Measurements from ENCODE around the gene PABPN1L. TPM values are rescaled to one million over a fixed set of nuclear protein-coding genes. Genes with fewer than 3 reads are reported as not detected.

Gene PABPN1L
- total RNA-seq, 4 donors from 2014 or later = not detected

DNA sequence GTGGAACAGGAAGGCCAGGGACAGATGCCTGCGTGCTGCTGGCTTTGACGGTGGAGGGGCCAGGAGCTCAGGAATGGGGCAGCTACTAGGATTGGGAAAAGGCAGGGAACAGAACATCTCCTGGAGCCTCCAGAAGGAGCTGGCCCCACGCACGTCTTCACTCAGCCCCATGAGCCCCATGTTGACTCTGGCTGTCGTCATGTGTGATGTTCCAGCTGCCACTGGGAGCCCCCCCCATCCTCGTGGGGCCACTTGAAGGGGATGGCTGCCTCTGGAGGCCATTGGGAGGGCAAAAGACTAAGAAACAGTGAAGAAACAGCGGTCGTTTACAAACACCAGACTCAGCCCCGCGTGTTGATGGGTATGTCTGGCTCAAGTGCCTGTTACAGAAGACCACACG is 36.2 kb downstream of the PABPN1L start:
- Histone ChIP-seq H3K9me3 (no peaks in the 10 kb centered on the region), H3K36me3 (peaks cover 22 to 63% (median 47%) of the 10 kb centered on the region in 4 donors), H3K4me1 (no peaks in the 10 kb centered on the region), H3K27me3 (no peaks in the 10 kb centered on the region), H3K4me3 (no peak overlapping the region), H3K27ac (replicated peaks in 1 of 4) (no peak overlapping the region)
- 52% methylated on average over 9 of the region's 11 CpGs for WGBS
- TF ChIP-seq POLR2A (IDR thresholded peaks at IDR 0.05; ENCODE audit: low read depth) (no peak), POLR2AphosphoS5 (IDR thresholded peaks at IDR 0.05) (no peak), EP300 (IDR thresholded peaks at IDR 0.05) (no peak)
- TF ChIP-seq, protein P1, sequence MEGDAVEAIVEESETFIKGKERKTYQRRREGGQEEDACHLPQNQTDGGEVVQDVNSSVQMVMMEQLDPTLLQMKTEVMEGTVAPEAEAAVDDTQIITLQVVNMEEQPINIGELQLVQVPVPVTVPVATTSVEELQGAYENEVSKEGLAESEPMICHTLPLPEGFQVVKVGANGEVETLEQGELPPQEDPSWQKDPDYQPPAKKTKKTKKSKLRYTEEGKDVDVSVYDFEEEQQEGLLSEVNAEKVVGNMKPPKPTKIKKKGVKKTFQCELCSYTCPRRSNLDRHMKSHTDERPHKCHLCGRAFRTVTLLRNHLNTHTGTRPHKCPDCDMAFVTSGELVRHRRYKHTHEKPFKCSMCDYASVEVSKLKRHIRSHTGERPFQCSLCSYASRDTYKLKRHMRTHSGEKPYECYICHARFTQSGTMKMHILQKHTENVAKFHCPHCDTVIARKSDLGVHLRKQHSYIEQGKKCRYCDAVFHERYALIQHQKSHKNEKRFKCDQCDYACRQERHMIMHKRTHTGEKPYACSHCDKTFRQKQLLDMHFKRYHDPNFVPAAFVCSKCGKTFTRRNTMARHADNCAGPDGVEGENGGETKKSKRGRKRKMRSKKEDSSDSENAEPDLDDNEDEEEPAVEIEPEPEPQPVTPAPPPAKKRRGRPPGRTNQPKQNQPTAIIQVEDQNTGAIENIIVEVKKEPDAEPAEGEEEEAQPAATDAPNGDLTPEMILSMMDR (IDR thresholded peaks at IDR 0.05) = no peak
- no peak for DNase-seq (ENCODE audit: extremely low spot score)
- intact Hi-C loops (cut with DNase I) = no loop called here

DNA sequence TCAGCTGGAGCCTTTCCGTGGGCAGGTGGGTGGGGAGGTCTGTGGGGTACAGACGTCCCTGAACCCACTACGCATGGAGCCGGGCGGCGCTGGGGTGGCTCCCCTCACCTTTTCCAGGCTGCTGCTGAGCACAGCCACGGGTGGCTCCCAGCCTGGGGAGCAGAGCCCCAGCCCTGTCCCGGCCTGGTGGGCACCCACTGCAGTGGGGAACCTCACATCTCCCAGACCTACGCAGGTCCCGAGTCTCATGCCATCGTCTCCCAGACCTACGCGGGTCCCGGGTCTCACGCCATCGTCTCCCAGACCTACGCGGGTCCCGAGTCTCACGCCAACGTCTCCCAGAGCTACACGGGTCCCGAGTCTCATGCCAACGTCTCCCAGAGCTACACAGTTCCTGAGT is 37.7 kb downstream of the PABPN1L start:
- intact Hi-C loops (cut with DNase I) = no loop called here

DNA sequence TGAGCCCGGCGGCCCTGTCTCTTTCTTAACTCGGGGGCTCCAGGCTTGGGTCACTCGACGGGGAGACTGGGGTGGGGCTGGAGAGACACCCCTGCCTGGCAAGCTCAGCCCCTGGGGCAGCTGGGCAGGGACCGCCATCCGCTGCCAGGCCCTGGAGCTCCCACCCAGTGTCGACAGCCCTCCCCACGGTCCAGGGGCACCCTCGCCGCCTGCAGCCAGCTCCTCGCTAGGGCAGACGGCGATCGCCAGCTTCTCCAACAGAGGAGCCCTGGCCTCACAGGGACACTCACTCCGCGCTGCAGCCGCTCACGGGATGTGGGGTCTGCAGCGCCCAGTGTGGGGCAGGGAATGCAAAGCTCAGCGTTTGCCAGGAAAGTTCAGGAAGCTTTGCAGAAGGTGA is 38.7 kb downstream of the PABPN1L start:
- no peaks in the 10 kb centered on the region for H3K4me1 ChIP-seq
- H3K9me3 ChIP-seq = no peaks in the 10 kb centered on the region
- intact Hi-C loops (cut with DNase I) = no loop called here
- no peak overlapping the region for H3K27ac ChIP-seq (replicated peaks in 1 of 4)
- TF ChIP-seq POLR2A (IDR thresholded peaks at IDR 0.05; ENCODE audit: low read depth) (no peak), POLR2AphosphoS5 (IDR thresholded peaks at IDR 0.05) (no peak), EP300 (IDR thresholded peaks at IDR 0.05) (no peak)
- TF ChIP-seq, protein P1 (IDR thresholded peaks at IDR 0.05) = no peak
- peaks cover 33 to 76% (median 57%) of the 10 kb centered on the region in 4 donors for H3K36me3 ChIP-seq
- WGBS = 84% methylated on average over 15 of the region's 21 CpGs
- no peaks in the 10 kb centered on the region for H3K27me3 ChIP-seq
- no peak overlapping the region for H3K4me3 ChIP-seq
- no peak for DNase-seq (ENCODE audit: extremely low spot score)

More for the DNA sequence above, 37.7 kb downstream of the PABPN1L start:
- Histone ChIP-seq H3K36me3 (peaks cover 32 to 69% (median 51%) of the 10 kb centered on the region in 4 donors), H3K4me1 (no peaks in the 10 kb centered on the region), H3K27me3 (no peaks in the 10 kb centered on the region), H3K27ac (replicated peaks in 1 of 4) (no peak overlapping the region), H3K4me3 (no peak overlapping the region), H3K9me3 (no peaks in the 10 kb centered on the region)
- TF ChIP-seq POLR2AphosphoS5 (IDR thresholded peaks at IDR 0.05) (no peak), EP300 (IDR thresholded peaks at IDR 0.05) (no peak), POLR2A (IDR thresholded peaks at IDR 0.05; ENCODE audit: low read depth) (no peak)
- TF ChIP-seq, protein P1 (IDR thresholded peaks at IDR 0.05) = no peak
- DNase-seq (ENCODE audit: extremely low spot score) = no peak
- WGBS = 89% methylated on average over 16 of the region's 24 CpGs

DNA sequence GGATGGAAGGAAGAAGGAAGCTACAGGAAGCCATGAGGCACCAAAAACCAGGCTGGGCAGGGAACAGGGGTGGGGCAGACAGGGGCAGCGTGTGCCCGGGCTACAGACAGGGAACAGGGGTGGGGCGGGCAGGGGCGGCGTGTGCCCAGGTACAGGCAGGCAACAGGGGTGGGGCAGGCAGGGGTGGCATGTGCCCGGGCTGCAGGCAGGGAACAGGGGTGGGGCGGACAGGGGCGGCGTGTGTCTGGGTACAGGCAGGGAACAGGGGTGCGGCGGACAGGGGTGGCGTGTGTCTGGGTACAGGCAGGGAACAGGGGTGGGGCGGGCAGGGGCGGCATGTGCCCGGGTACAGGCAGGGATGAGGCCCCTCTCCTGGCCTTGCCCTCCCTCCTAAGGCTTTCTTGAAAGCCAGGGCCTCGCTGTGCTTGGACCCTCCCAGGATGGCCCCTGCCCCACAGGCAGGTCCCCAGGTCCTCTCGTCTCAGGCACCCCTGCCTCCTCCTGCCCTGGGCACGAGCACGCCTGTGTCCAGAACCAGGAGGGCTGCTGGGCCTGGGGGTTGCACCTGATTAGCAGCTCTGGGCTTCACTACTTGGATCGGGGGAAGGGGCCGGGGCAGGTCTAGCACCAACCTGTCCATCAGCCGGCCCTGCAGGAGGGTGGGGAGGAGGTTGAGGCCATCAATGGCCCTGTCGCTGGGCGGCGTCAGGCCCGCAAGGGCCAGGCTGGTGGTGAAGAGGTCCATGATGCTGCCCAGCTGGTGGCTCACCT is 40.2 kb downstream of the PABPN1L start:
- WGBS = 94% methylated on average over 25 of the region's 26 CpGs

More for the DNA sequence above, 40.2 kb downstream of the PABPN1L start:
- H3K27ac ChIP-seq (replicated peaks in 1 of 4) = no peak overlapping the region
- no peak for TF ChIP-seq POLR2A (IDR thresholded peaks at IDR 0.05; ENCODE audit: low read depth)
- no peak for TF ChIP-seq POLR2AphosphoS5 (IDR thresholded peaks at IDR 0.05)
- no peak for TF ChIP-seq EP300 (IDR thresholded peaks at IDR 0.05)
- TF ChIP-seq, protein P1 (IDR thresholded peaks at IDR 0.05) = no peak
- H3K9me3 ChIP-seq = no peaks in the 10 kb centered on the region
- DNase-seq (ENCODE audit: extremely low spot score) = no peak
- H3K27me3 ChIP-seq = no peaks in the 10 kb centered on the region
- H3K4me1 ChIP-seq = no peaks in the 10 kb centered on the region
- peaks cover 43 to 90% (median 69%) of the 10 kb centered on the region in 4 donors for H3K36me3 ChIP-seq
- H3K4me3 ChIP-seq = no peak overlapping the region
- intact Hi-C loops (cut with DNase I) = no loop called here

All from esophagus muscularis mucosa (tissue), 4 donors.